Anterior cingulate cortex (tissue), 58 donors: Measurements from ENCODE around the gene ZYG11B.
"Not testable (repeated sequence)": the region's sequence is repeated elsewhere in the genome, so short reads cannot be mapped to it uniquely, and the experiment has no call there.

Experiments used
- DNase-seq, 58 donors: peaks; one replicate each; lab custom pipeline; 2025; lab: John Stamatoyannopoulos, UW

The ZYG11B gene

DNA sequence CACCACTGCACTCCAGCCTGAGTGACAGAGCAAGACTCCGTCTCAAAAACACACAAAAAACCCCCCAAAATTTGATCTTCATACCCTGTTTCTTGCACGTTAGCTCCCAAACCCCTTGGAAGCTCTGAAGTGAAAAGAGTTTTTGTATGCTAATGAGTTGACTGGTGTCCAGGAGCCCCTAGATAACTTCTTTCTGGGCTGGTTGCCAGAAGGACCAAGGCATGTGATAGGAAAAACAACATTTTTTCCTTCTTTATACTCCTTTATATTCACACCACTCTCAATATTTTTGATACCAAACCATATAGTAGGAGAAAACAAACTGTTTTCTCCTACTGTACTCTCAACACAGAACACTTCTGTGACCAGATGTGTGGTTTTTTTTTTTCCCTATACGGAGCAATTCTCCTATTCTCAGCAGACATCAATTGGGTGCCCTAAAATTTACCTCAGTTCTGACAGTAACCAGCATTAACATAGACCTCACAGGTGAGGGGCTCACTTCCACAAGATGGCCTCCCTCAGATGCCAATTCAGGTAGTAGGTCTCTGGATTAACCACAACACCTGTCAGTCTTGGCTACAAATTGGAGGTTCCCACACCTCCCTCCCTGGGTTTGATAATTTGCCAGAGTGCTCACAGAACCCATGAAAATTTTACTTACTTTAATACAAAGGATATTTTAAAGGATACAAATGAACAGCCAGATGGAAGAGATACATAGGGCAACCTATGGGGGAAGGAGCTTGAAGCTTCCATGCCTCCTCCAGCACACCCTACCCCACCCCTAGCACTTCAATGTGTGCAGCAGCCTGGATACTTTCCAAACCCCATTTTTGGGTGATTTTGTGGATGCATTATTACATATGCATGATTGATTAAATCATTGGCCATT lies 25.6 kb downstream of the ZYG11B start:
- DNase-seq = peak in 1 of 58 donors; percentile 14

DNA sequence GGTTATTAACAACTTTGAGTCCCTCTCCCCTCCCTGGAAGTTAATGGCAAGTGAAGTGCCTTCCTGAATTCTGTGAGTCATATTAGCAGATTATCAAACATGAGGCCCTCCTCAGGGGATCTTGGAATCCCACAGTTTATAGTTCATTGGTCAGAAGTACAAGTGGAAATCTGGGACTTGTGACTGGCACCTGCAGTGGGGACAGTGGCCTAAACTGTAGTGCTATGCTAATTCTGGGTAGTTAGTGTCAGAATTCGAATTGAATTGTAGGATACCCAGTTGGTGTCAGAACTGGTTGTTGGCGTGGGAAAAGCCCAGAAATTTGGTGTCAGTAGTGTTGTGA lies 26.2 kb downstream of the ZYG11B start:
- no peak for DNase-seq

DNA sequence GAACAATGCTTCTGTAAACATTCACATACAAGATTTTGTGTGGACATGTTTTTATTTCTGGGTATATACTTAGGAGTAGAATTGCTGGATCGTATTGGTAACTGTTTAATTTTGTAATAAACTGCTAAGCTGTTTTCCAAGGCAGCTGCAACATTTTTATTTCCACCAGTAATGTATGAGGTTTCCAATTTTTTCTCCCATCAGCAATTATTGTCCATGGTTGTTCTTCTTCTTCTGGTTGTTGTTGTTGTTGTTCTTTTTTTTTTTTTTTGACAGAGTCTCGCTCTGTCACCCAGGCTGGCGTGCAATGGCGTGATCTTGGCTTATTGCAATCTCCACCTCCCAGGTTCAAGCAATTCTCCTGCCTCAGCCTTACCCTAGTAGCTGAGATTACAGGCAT lies 26.9 kb downstream of the ZYG11B start:
- DNase-seq = no peak

- no peak for DNase-seq
Measured at GRCh38 chr1:52756020-52756419, 29.8 kb downstream of the ZYG11B start.

DNA sequence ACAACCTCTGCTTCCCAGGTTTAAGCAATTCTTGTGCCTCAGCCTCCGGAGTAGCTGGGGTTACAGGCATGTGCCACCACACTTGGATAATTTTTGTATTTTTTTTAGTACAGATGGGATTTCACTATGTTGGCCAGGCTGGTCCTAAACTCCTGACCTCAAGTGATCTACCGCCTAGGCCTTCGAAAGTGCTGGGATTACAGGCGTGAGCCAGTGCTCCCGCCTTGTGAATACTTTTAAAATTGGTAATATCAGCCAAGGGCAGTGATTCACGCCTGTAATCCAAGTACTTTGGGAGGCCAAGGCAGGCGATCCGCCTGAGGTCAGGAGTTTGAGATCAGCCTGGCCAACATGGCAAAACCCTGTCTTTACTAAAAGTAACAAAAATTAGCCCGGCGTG lies 33.7 kb downstream of the ZYG11B start:
- no peak for DNase-seq

DNA sequence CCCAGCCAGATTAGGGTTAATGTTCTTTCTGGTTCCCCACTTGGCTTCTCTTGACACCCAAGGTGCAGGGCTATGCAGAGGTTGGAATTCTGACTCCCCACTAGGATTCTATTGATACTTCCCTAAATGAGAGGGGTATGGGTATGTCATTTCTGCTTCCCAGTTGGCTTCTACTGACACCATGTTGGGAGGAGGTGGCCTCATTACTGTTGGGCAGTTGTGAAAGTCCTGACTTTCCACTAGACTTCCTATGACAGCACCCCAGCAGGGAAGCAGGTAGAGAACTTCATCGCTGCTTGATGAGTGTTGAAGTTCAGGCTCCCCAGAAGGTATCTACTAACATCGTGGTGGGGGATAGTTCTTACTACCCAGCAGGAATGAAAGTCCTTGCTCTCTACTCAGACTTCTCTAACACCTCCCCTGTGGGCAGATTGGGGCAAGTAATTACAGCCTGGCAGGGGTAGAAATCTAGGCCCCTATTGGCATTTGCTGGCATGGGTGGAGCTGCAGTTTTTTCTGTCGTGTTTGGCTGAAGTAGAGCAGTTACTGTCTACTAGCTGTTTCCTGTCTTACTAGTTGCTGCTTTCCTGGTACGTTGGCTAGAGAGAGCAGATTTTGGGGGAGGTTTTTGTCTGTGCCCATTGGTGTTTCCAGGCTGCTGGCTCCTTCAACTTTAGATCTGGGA lies 41.5 kb downstream of the ZYG11B start:
- no peak for DNase-seq

DNA sequence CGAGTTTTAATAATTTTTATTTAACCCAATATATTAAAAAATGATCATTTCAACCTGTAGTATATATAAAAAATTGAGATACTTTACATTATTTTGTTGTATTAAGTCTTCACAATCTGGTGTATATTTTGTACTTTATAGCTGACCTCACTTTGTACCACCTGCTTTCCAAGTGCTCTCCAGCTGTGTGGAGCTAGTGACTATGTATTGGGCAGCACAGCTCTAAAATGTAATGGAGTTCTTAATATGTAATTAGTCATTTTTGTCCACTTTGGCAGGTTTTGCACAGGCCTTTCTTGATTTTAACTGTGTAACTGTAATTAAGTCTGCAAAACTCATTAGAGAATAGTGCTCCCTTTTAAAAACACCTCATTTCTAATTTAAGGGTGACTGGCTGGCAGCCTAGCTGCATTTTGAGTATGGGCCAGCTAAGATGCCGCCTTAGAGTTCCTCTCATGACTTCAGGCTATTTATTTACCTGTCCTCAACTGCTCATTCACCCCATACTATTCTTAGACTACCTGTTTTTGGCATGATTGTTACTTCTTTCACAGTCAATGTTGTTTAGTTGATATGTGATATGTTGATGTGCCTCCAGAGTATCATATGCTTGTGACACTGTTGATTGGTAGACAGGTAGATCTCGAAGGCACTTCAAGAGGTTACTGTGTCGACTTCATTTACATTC lies 43.2 kb downstream of the ZYG11B start:
- no peak for DNase-seq

DNA sequence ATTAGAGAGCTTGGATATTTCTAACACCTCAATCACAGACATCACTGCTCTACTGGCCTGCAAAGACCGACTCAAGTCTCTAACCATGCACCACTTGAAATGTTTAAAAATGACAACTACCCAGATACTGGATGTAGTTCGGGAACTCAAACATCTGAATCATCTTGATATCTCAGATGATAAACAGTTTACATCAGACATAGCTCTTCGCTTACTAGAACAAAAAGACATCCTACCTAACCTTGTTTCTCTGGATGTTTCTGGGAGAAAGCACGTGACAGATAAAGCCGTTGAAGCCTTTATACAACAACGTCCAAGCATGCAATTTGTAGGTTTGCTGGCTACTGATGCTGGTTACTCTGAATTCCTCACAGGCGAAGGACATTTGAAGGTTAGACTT lies 45.1 kb downstream of the ZYG11B start:
- DNase-seq = no peak

DNA sequence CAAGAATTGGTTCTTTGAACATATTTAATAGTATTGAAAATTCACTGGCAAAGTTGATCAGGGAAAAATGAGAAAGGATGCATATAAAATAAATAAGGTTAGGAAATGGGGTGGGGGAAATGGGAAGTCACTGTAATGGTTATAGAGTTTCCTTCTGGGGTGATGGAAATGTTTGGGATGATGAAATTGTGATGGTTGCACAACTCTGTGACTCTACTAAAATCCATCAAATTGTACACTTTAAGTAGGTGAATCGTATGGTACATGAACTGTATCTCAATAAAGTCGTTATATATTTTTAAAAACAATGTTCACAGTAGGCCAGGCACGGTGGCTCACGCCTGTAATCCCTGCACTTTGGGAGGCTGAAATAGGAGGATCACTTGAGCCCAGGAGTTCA lies 59.9 kb downstream of the ZYG11B start:
- no peak for DNase-seq

GRCh38 chr1:52790429-52790828 lies 64.2 kb downstream of the ZYG11B start:
- not testable (repeated sequence) for DNase-seq

GRCh38 chr1:52792036-52792435 lies 65.8 kb downstream of the ZYG11B start:
- DNase-seq = no peak

DNA sequence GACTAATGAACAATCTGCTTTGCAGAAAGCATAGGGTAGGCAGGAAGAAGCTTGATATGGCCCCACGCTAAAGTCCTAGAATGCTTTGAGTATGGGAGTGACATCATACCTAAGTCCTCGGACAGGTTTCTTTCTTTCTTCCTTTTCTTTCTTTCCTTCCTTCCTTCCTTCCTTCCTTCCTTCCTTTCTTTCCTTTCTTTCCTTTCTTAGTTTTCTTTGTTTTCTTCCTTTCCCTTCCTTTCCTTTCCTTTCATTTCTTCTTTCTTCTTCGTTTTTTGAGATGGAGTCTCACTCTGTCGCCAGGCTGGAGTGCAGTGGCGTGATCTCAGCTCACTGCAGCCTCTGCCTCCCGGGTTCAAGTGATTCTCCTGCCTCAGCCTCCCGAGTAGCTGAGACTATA lies 67.5 kb downstream of the ZYG11B start:
- not testable (repeated sequence) for DNase-seq

DNA sequence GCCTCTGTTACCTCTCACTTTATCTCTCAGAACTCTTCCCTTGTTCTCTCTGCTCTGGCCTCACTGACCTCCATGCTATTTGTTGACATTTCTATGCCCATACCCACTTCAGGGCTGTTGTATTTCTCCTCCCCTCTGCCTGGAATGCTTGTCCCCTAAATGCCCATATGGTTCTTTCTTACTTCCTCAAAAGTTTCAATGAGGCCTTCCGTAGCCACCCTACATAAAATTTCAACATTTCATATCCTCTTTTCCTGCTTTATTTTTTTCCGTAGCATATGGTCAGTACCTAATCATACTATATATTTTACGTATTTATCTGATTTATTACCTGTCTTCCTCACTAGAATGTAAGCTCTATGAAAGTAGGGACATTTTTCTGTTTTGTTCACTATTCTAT lies 69.2 kb downstream of the ZYG11B start:
- no peak for DNase-seq

DNA sequence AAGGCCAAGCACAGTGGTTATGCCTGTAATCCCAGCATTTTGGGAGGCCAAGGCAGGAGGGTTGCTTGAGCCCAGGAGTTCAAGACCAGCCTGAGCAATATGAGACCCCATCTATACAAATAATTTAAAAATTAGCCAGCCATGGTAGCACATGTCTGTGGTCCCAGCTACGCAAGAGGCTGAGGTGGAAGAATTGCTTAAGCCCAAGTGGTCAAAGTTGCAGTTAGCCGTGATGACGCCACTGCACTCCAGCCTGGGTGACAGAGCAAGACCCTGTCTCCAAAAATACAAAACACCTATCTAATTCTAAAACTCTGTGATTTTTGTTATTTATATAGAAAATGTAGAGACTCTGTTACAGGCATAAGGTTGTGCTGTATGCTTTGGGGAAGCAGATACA lies 72.1 kb downstream of the ZYG11B start:
- no peak for DNase-seq

DNA sequence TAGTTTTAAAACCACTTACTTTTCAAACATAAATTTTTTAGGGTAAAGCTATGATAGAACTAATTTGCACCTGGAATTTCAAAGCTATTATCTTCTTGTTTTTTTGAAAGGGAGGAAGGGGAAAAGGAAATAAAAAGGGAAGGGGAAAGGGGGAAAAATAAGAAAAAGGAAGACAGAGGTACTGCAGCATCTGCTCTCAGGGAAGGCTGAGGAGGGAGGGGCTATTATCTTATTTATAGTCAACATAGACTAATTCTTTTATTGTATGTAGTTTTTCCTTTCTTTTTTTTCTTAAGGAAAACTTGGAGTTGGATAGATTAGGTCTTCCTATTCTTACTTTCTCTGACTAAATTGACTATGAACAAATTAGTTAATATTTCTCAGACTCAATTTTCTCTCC lies 74.8 kb downstream of the ZYG11B start:
- no peak for DNase-seq

- DNase-seq = not testable (repeated sequence)
Measured at GRCh38 chr1:52804083-52804482, 77.8 kb downstream of the ZYG11B start.

- DNase-seq = no peak
Measured at GRCh38 chr1:52814465-52814864, 88.2 kb downstream of the ZYG11B start.

DNA sequence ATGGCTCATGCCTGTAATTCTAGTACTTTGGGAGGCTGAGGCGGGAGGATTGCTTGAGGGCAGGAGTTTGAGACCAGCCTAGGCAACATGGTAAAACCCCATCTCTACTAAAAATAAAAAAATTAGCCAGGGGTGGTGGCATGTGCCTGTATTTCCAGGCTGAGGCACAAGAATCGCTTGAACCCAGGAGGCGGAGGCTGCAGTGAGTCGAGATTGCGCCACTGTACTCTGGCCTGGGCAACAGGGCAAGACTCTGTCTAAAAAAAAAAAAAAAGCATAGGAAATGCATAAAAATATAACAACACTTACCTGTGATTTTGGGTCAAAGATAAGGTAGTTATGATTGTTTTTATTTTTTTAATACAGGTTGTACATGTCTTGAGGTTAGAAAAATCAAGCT lies 94.6 kb downstream of the ZYG11B start:
- DNase-seq = not testable (repeated sequence)

DNA sequence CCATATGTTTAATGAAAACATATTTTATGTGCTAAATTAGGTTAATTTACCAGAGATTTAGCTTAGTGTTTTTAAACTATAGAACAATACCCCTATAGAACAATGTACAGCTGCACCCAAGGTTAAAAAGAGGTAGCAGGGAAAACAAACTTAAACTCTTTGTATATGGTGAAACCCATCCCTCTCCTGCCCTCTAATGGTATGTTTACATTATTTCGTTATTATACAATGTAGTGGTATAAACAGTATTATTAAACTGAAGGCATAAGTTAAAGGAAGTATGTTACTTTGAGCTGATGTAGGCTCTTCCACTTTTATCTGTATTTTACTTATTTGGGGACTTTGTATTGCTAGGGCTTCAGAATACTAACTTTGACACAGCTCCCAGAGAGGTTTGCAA lies 99.6 kb downstream of the ZYG11B start:
- DNase-seq = no peak

DNA sequence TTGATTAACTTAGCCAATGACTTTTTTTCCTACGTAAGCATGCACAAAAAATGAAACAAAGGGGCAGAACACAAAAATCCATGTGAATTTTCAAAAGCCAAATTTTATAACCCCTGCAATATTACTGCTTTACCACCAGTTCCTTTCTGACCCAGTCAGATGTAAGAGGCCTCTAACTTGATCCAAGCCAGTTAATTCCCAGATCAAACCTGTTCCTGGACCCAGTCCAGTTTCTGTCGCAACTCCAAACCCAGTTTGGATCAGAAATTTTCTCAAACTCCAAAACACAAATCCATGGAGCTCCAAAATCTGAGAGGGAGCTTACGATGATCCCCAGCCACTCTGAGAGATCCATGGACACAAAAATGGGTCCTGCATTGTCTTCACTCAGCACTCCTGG lies 108.5 kb downstream of the ZYG11B start:
- DNase-seq = no peak

DNA sequence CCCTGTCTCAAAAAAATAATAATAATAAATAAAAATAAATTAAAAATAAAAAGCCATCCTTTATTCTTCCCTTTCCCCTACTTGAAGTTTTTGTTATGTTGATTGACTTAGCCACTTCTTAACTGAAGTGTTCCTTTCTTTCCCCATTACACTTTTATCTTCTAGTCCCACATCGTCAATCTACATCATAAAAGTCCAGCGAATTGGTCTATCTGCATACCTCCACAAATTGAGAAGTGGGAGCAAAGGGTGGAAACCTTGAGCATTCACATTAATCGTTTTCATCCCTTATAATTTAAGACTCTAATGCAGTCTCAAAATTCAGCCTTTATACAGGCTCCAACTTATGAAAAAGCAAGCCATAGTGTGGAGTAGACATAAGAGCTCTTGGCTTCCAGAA lies 109.8 kb downstream of the ZYG11B start:
- no peak for DNase-seq

DNA sequence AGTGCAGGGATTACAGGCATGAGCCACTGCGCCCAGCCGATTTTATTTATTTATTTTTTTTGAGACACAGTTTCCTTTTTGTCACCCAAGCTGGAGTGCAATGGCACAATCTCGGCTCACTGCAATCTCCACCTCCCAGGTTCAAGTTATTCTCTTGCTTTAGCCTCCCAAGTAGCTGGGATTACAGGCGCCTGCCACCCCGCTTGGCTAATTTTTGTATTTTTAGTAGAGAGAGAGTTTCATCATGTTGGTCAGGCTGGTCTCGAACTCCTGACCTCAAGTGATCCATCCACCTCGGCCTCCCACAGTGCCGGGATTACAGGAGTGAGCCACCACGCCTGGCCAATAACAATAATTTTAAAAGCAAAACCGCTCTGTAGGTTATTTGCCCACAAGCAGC lies 112.9 kb downstream of the ZYG11B start:
- not testable (repeated sequence) for DNase-seq
